GF-D8 (cell line): ENCODE measurements around the gene SEC24B.
"Not testable (repeated sequence)": the region's sequence is repeated elsewhere in the genome, so short reads cannot be mapped to it uniquely, and the experiment has no call there.

Experiments
- DNase-seq: peaks from one replicate; lab custom pipeline; 2025; lab: John Stamatoyannopoulos, UW

The SEC24B gene

GRCh38 chr4:109578846-109579245, 145.2 kb downstream of the SEC24B start:
- DNase-seq: no peak

GRCh38 chr4:109579997-109580396, 146.4 kb downstream of the SEC24B start:
- DNase-seq: not testable (repeated sequence)

- DNase-seq: no peak
Observed at GRCh38 chr4:109588176-109588575, 154.6 kb downstream of the SEC24B start.

- DNase-seq: no peak
Observed at GRCh38 chr4:109589119-109589518, 155.5 kb downstream of the SEC24B start.

GRCh38 chr4:109589605-109590004, 156.0 kb downstream of the SEC24B start:
- DNase-seq: no peak
